Panc1 (cell line): Measurements from ENCODE around the gene ZXDA.

Source experiments
- CTCF ChIP-seq: fragments of 450-650 bp; IDR thresholded peaks from 2 replicates; pipeline ENCODE4 v1.5.1; 2017; ENCODE audit warnings: mild to moderate bottlenecking
- POLR2AphosphoS5 ChIP-seq: IDR thresholded peaks from 2 replicates; pipeline ENCODE4 v1.6.1; 2012; ENCODE audit warnings: mild to moderate bottlenecking, low read depth, low read length, moderate library complexity
- REST ChIP-seq, 2 experiments: IDR thresholded peaks; 2 replicates each; pipeline ENCODE4 v1.6.1; 2011 to 2012; ENCODE audit warnings: low read depth in 2 of 2, control low read depth in 1 of 2, low read length in 1 of 2, mild to moderate bottlenecking in 1 of 2, moderate library complexity in 1 of 2; ENCODE audit not compliant: insufficient read depth in 1 of 2

GRCh38 chrX:57905141-57905540, 5.1 kb downstream of the ZXDA start:
- TF ChIP-seq CTCF (no peak), REST (IDR thresholded peaks at IDR 0.05; ENCODE audit: insufficient read depth in 1 of 2, low read depth in 2 of 2, low read length in 1 of 2) (no peak), POLR2AphosphoS5 (no peak)
